ENCODE results near the gene BEAN1. TPM values are rescaled to one million over a fixed set of nuclear protein-coding genes. Genes with fewer than 3 reads are reported as not detected.

BEAN1 gene
- total RNA-seq, 1 experiment from 2014 or later, result 0.61 TPM

- TF ChIP-seq ZFX (IDR thresholded peaks at IDR 0.05) (no peak), CBX3 (IDR thresholded peaks at IDR 0.05; ENCODE audit: low read depth) (no peak), ATF3 (IDR thresholded peaks at IDR 0.05) (no peak), JUND (IDR thresholded peaks at IDR 0.05) (no peak), CTCF (IDR thresholded peaks at IDR 0.05 in 2 of 3, conservative IDR thresholded peaks at IDR 0.05 in 1 of 3; ENCODE audit: borderline replicate concordance in 1 of 3, insufficient read depth in 1 of 3, low read depth in 2 of 3, low read length in 2 of 3) (no peak)
These were observed 11.0 kb upstream of the BEAN1 start (continued) for GRCh38 chr16:66416136-66416535.

DNA sequence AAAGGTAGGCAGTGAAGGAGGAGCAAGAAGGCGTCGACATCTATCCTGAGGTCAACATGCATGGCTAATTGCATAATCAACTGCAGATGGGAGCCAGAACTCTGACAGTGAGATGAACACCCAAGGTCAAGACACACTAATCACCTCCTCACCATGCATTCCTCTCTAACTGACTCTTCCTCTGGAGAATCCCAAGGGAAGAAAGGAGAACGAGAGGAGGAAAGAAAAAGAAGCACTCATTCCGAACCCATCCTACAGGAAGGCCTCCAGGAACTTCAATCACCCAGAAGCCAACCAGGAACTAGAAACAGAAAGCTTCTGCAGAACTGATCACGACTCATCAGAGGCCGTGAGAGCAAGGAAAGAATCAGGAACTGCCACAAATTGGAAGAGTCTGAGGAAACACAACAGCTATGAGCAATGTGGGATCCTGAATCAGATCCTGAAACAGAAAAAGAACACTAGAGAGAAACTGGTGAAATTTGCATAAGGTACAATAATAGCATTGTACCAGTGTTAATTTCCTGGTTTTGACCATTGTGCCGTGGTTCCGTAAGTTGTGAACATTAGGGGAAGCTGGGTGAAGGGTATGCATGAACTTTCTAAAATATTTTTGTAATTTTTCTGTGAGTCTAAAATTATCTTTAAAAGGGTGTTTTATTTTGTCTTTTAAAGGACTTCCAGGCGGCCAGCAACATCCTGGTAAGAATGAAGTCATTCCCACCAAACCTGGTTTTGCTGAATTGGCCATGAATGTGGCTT is 10.0 kb upstream of the BEAN1 start:
- TF ChIP-seq FOSL1 (IDR thresholded peaks at IDR 0.05; ENCODE audit: low read depth) (peak; percentile 18; the same call in 1 of the 2 replicates), CTCF (IDR thresholded peaks at IDR 0.05 in 2 of 3, conservative IDR thresholded peaks at IDR 0.05 in 1 of 3; ENCODE audit: borderline replicate concordance in 1 of 3, insufficient read depth in 1 of 3, low read depth in 2 of 3, low read length in 2 of 3) (no peak), CEBPB (IDR thresholded peaks at IDR 0.05; ENCODE audit: low read depth) (0 out of 2 replicates have a peak, but pooled peaks have one; percentile 29)
- TF ChIP-seq, protein P1, sequence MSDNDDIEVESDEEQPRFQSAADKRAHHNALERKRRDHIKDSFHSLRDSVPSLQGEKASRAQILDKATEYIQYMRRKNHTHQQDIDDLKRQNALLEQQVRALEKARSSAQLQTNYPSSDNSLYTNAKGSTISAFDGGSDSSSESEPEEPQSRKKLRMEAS (IDR thresholded peaks at IDR 0.05), result peak; percentile 51
- DNase-seq (ENCODE audit: low read depth, low spot score) (no peak), ATAC-seq (no peak)
- Histone ChIP-seq H3K4me1 (ENCODE audit: control insufficient read depth in 1 of 2, insufficient read depth in 2 of 2, low read length in 2 of 2) (peaks cover 0 to 7% of the 10 kb centered on the region in 2 experiments; a peak in 1 of 4 replicates), H3K79me2 (ENCODE audit: insufficient read depth, low read length) (no peaks in the 10 kb centered on the region), H3K9me3 (ENCODE audit: control insufficient read depth in 1 of 2, insufficient read depth in 1 of 2, low read depth in 1 of 2, low read length in 2 of 2) (no peaks in the 10 kb centered on the region; a peak in 1 of 4 replicates), H3K36me3 (ENCODE audit: control insufficient read depth in 1 of 2, insufficient read depth in 2 of 2, low read length in 2 of 2) (no peaks in the 10 kb centered on the region), H3K4me2 (ENCODE audit: low read length) (no peak overlapping the region), H3K9me2 (ENCODE audit: insufficient read depth) (no peaks in the 10 kb centered on the region), H2AFZ (ENCODE audit: low read depth, low read length, poor library complexity, severe bottlenecking) (no peak overlapping the region), H3K27me3 (ENCODE audit: insufficient read depth, low read length) (no peaks in the 10 kb centered on the region), H3K27ac (ENCODE audit: low read depth, low read length) (no peak overlapping the region), H3K9ac (ENCODE audit: low read length) (no peak overlapping the region), H3K4me3 (replicated peaks in 1 of 2; ENCODE audit: low read depth in 1 of 2, low read length in 2 of 2) (no peak overlapping the region), H4K20me1 (ENCODE audit: insufficient read depth) (no peaks in the 10 kb centered on the region)
- BruUV-seq (replicated peaks), result no TSS peak
- CTCF ChIA-PET, result no interaction called here
- RAD21 ChIA-PET (ENCODE audit: low non-redundant PET in 1 of 2, low total read pairs in 2 of 2, uncharacterized antibody in 2 of 2, unreplicated experiment in 2 of 2), result no interaction called here
- intact Hi-C loops (cut with micrococcal nuclease), result no loop called here
- POLR2A ChIA-PET, result no interaction called here

Measured in HCT116 (cell line).